HepG2 (cell line): ENCODE data around the gene PFKP. TPM values are rescaled to one million over a fixed set of nuclear protein-coding genes. Genes with fewer than 3 reads are reported as not detected.

Experiments
- ATAC-seq: fragments of 200-7000 bp; cut with Tn5 transposase; 3 replicates; pipeline ENCODE4 v1.9.1; 2020; ENCODE audit warnings: mild to moderate bottlenecking, moderate library complexity
- BruUV-seq: library from RNA; stranded (reverse); fragments of 400-500 nt; replicated peaks from 2 replicates; lab custom pipeline; 2021; lab: Mats Ljungman, UMichigan
- CTCF ChIA-PET: fragments of 300-600 bp; formaldehyde crosslinking; extraction: SDS; loops from one replicate; lab custom pipeline; 2021; ENCODE audit warnings: low total read pairs, inconsistent platforms, low intra/inter-chr PET ratio; lab: Yijun Ruan, JAX
- POLR2A ChIA-PET: fragments of 350-600 bp; sonication (Branson Sonifier 250); formaldehyde crosslinking; loops from one replicate; lab custom pipeline; 2020; ENCODE audit warnings: antibody characterized with exemption, inconsistent platforms; lab: Yijun Ruan, JAX
- DNase-seq: peaks from one replicate; pipeline ENCODE4 v3.0.0-alpha.2; 2015; ENCODE audit warnings: low spot score
- FAIRE-seq: peaks from 3 replicates; lab custom pipeline; 2011; peaks lifted over from hg19 to GRCh38; lab: Jason Lieb, UNC
- H2AFZ ChIP-seq: one replicate; pipeline ENCODE4 v1.6.1; 2011; ENCODE audit warnings: low read length, inconsistent platforms
- H3K27ac ChIP-seq: fragments of 300-600 bp; 3 replicates; pipeline ENCODE4 v1.8.0; 2011; ENCODE audit warnings: mixed run types, mild to moderate bottlenecking, mixed read lengths, low read length, inconsistent platforms; ENCODE audit not compliant: insufficient read depth; ENCODE audit errors: extremely low read length
- H3K27me3 ChIP-seq, 2 experiments: fragments of 200-600 bp in 1 of 2; 2 replicates in 1 of 2; 3 replicates in 1 of 2; pipeline versions ENCODE4 v1.6.0 to v1.8.0; 2011; ENCODE audit warnings: low read length in 2 of 2, mild to moderate bottlenecking in 2 of 2, moderate library complexity in 2 of 2, inconsistent platforms in 1 of 2; ENCODE audit not compliant: insufficient read depth in 2 of 2, control insufficient read depth in 1 of 2
- H3K36me3 ChIP-seq, 2 experiments: fragments of 200-600 bp in 1 of 2; replicated peaks in 1 of 2; 2 replicates in 1 of 2; 3 replicates in 1 of 2; pipeline versions ENCODE4 v1.5.1 to v1.8.0; 2011; ENCODE audit warnings: low read length in 2 of 2, inconsistent platforms in 1 of 2; ENCODE audit not compliant: insufficient read depth in 2 of 2, control insufficient read depth in 1 of 2
- H3K4me1 ChIP-seq: 2 replicates; pipeline ENCODE4 v1.5.1; 2012; ENCODE audit warnings: low read length, inconsistent platforms; ENCODE audit not compliant: insufficient read depth
- H3K4me2 ChIP-seq: 2 replicates; pipeline ENCODE4 v1.6.0; 2011; ENCODE audit warnings: low read depth, low read length, inconsistent platforms
- H3K4me3 ChIP-seq, 3 experiments: fragments of 200-600 bp in 1 of 3; sonication (generic), shearing (Covaris generic) in 1 of 3; replicated peaks in 1 of 3; 2 replicates each; pipeline ENCODE4 v1.5.1; 2011 to 2016; ENCODE audit warnings: low read length in 3 of 3, inconsistent platforms in 2 of 3, low read depth in 2 of 3, mild to moderate bottlenecking in 2 of 3, control low read depth in 1 of 3, mixed read lengths in 1 of 3; ENCODE audit not compliant: insufficient read depth in 1 of 3
- H3K79me2 ChIP-seq: one replicate; pipeline ENCODE4 v1.6.1; 2011; ENCODE audit warnings: low read length, inconsistent platforms; ENCODE audit not compliant: insufficient read depth
- H3K9ac ChIP-seq: 2 replicates; pipeline ENCODE4 v1.6.0; 2011; ENCODE audit warnings: mild to moderate bottlenecking, low read depth, low read length, inconsistent platforms; ENCODE audit not compliant: insufficient read depth
- H3K9me3 ChIP-seq: 2 replicates; pipeline ENCODE4 v1.5.1; 2012; ENCODE audit warnings: mild to moderate bottlenecking, low read length
- H4K20me1 ChIP-seq: 2 replicates; pipeline ENCODE4 v1.6.0; 2011; ENCODE audit warnings: inconsistent platforms, mild to moderate bottlenecking, low read length, moderate library complexity; ENCODE audit not compliant: insufficient read depth
- ASH2L ChIP-seq: fragments of 300-600, 200-600 bp; sonication (generic); IDR thresholded peaks from 2 replicates; pipeline ENCODE4 v1.7.0; 2017; ENCODE audit warnings: low read depth, mild to moderate bottlenecking, moderate library complexity, mixed read lengths, low read length; ENCODE audit not compliant: insufficient read length
- BHLHE40 ChIP-seq: IDR thresholded peaks from 2 replicates; pipeline ENCODE4 v1.6.1; 2011; ENCODE audit warnings: low read length, improper control_type of control experiment
- CREB1 ChIP-seq, 2 experiments: fragments of 450-650 bp in 1 of 2; IDR thresholded peaks; 2 replicates each; pipeline ENCODE4 v1.6.1; 2016 to 2017; ENCODE audit warnings: control low read depth in 1 of 2, mild to moderate bottlenecking in 1 of 2, missing compliant biosample characterization in 1 of 2, missing genetic modification characterization in 1 of 2
- CSRNP2 ChIP-seq: sonication (generic); formaldehyde crosslinking; conservative IDR thresholded peaks from 2 replicates; pipeline ENCODE4 v1.8.0; 2022; ENCODE audit warnings: low read depth, missing genetic modification reagents
- GTF3A ChIP-seq: sonication (generic); formaldehyde crosslinking; conservative IDR thresholded peaks from 2 replicates; pipeline ENCODE4 v1.4.0; 2020; ENCODE audit warnings: mild to moderate bottlenecking, missing genetic modification reagents
- HNRNPH1 ChIP-seq: fragments of 200-400 bp; formaldehyde crosslinking; optimal IDR thresholded peaks from 2 replicates; pipeline ENCODE3; 2017; ENCODE audit warnings: mild to moderate bottlenecking, low read depth, low read length
- NFIC ChIP-seq: IDR thresholded peaks from 2 replicates; pipeline ENCODE4 v1.6.1; 2012; ENCODE audit warnings: mild to moderate bottlenecking, low read length, inconsistent platforms
- SKI ChIP-seq: fragments of 450-650 bp; IDR thresholded peaks from one replicate; pipeline ENCODE4 v1.6.1; 2018; ENCODE audit warnings: mild to moderate bottlenecking; ENCODE audit not compliant: partially characterized antibody
- TOPORS ChIP-seq: sonication (generic); formaldehyde crosslinking; IDR thresholded peaks from 2 replicates; pipeline ENCODE4 v1.8.0; 2023; ENCODE audit warnings: mild to moderate bottlenecking, missing genetic modification reagents
- ZNF335 ChIP-seq: sonication (generic); formaldehyde crosslinking; IDR thresholded peaks from 2 replicates; pipeline ENCODE4 v1.4.0; 2020; ENCODE audit warnings: missing genetic modification reagents
- ZNF558 ChIP-seq: sonication (generic); formaldehyde crosslinking; IDR thresholded peaks from 2 replicates; pipeline ENCODE4 v1.9.0; 2022; ENCODE audit warnings: mild to moderate bottlenecking, missing genetic modification reagents, borderline replicate concordance
- ZNF564 ChIP-seq: sonication (generic); formaldehyde crosslinking; IDR thresholded peaks from 2 replicates; pipeline ENCODE4 v1.8.1; 2023; ENCODE audit warnings: mild to moderate bottlenecking, missing genetic modification reagents
- ZNF839 ChIP-seq: sonication (generic); formaldehyde crosslinking; IDR thresholded peaks from 2 replicates; pipeline ENCODE4 v1.4.0; 2020; ENCODE audit warnings: missing genetic modification reagents, mild to moderate bottlenecking, borderline replicate concordance
- WGBS: methylation state at CpG from one replicate; pipeline ENCODE4 v1.1.6; 2017; ENCODE audit warnings: low lambda C conversion rate; 5-methylcytosine and 5-hydroxymethylcytosine counted together
- in situ Hi-C: cut with HindIII; loops from 2 replicates; pipeline ENCODE4 v1.10.0; 2017; ENCODE audit warnings: low pct_unique_long_range_greater_than_20kb; ENCODE audit not compliant: extremely low pct_ligation_motif_present
- intact Hi-C: fragments of 100-400 bp; cut with micrococcal nuclease; formaldehyde crosslinking; loops from one replicate; pipeline ENCODE4 v1.10.0; 2022; ENCODE audit not compliant: unreplicated experiment
- polyA plus RNA-seq, 8 experiments: library from polyadenylated mRNA; depleted of rRNA in 3 of 8; stranded (reverse) in 7 of 8; unstranded in 1 of 8; fragments of >200 nt; fragmentation: Illumina TruSeq in 4 of 8; extraction: Trizol in 4 of 8; gene quantifications; 2 replicates each; pipeline versions ENCODE4 v1.2.1 to v1.2.3, GENCODE V29; 2011 to 2016; ENCODE audit warnings: low read depth in 4 of 8, missing spikeins in 1 of 8, mixed read lengths in 1 of 8; ENCODE audit not compliant: insufficient read depth in 1 of 8
- total RNA-seq, 5 experiments: library from RNA; depleted of rRNA; stranded (reverse); fragments of >200 nt; fragmentation: Illumina TruSeq; extraction: Trizol; gene quantifications; 2 replicates each; pipeline ENCODE4 v1.2.3, GENCODE V29; 2016; ENCODE audit warnings: low read depth in 1 of 5

The PFKP gene
- total and polyA plus RNA-seq, 2 of the 13 experiments (the other 11 are each of a cell fraction or from before 2014, with no cell fraction given), result 0.80 to 2.4 TPM

GRCh38 chr10:3028441-3028840 lies 38.9 kb upstream of the PFKP start:
- no peak overlapping the region for H3K4me2 ChIP-seq
- H3K9me3 ChIP-seq, result no peaks in the 10 kb centered on the region
- no peaks in the 10 kb centered on the region for H4K20me1 ChIP-seq
- H3K9ac ChIP-seq, result no peak overlapping the region
- CTCF ChIA-PET, result no interaction called here
- H3K36me3 ChIP-seq, result no peaks in the 10 kb centered on the region
- no TSS peak for BruUV-seq
- H3K4me3 ChIP-seq, result no peak overlapping the region
- FAIRE-seq (no peak), DNase-seq (no peak), ATAC-seq (no peak)
- POLR2A ChIA-PET, result no interaction called here
- in situ Hi-C loops, result no loop called here
- no peaks in the 10 kb centered on the region for H3K4me1 ChIP-seq
- TF ChIP-seq ZNF564 (CRISPR knock-in tag) (no peak), HNRNPH1 (no peak), NFIC (no peak), BHLHE40 (no peak), CREB1 (IDR thresholded peaks at IDR 0.05) (no peak), CREB1 (CRISPR knock-in tag; IDR thresholded peaks at IDR 0.05) (no peak), CSRNP2 (CRISPR knock-in tag) (no peak), ASH2L (no peak), ZNF839 (CRISPR knock-in tag) (no peak), TOPORS (CRISPR knock-in tag) (no peak), GTF3A (CRISPR knock-in tag) (no peak), ZNF558 (CRISPR knock-in tag) (no peak), SKI (no peak), ZNF335 (CRISPR knock-in tag) (no peak)
- 8% methylated on average over 11 of the region's 11 CpGs for WGBS
- no peak overlapping the region for H3K27ac ChIP-seq
- peaks cover 0 to 17% of the 10 kb centered on the region in 2 experiments; a peak in 2 of 5 replicates for H3K27me3 ChIP-seq
- H3K79me2 ChIP-seq, result no peaks in the 10 kb centered on the region
- intact Hi-C loops, result no loop called here
- no peak overlapping the region for H2AFZ ChIP-seq
